GM19372 (cell line): Measurements from ENCODE around the gene THSD8.

Source experiments
- ATAC-seq: cut with Tn5 transposase; IDR thresholded peaks from one replicate; pipeline ENCODE4 v1.9.1; 2021; ENCODE audit warnings: mild to moderate bottlenecking, low read depth, moderate library complexity; ENCODE audit not compliant: unreplicated experiment

THSD8 gene

DNA sequence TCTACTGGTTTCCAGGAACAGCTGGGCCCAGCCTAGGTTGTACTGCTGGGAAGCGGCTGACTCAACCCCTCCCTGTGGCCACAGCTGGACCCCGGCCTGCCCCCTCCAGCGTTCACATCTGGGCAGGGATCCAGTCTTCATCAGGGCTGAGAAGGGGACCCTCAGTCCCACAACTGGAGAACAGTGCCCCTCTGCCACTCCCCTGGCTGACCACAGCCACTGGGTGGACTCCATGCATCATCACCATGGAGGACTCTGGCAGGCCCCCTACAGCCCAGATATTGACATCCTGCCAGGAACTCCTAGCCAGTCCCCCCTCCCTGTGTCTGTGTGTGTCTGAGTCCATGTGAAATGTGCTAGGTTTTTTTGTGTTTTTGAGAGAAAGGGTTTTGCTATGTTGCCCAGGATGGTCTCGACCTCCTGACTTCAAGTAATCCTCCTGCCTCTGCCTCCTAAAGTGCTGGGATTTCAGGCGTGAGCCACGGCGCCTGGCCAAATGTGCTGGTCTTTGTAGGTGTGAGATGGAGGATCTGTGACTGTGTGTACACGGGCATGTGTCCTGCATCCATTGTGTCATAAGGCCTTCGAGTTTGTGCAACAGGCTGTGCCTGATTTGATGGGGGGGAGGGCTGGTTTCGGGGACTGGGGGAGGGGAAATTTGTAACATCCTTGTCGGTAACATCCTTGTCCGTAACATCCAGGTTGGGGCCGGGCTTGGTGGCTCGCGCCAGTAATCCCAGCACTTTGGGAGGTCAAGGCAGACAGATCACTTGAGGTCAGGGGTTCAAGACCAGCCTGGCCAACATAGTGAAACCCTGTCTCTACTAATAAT, 22.5 kb upstream of the THSD8 start:
- no peak for ATAC-seq

DNA sequence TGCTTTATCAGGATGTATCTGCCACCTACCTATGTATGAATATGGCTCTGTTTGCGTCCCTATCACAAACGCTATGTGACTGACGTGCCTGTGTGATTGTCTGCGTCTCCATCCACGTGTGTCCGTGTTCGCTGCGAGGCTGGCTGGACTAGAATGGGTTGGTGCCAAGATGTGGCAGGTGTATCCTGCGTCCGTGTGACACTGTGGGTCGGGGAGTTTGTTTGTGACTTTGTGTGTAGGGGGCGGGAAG, 19.8 kb upstream of the THSD8 start:
- no peak for ATAC-seq

DNA sequence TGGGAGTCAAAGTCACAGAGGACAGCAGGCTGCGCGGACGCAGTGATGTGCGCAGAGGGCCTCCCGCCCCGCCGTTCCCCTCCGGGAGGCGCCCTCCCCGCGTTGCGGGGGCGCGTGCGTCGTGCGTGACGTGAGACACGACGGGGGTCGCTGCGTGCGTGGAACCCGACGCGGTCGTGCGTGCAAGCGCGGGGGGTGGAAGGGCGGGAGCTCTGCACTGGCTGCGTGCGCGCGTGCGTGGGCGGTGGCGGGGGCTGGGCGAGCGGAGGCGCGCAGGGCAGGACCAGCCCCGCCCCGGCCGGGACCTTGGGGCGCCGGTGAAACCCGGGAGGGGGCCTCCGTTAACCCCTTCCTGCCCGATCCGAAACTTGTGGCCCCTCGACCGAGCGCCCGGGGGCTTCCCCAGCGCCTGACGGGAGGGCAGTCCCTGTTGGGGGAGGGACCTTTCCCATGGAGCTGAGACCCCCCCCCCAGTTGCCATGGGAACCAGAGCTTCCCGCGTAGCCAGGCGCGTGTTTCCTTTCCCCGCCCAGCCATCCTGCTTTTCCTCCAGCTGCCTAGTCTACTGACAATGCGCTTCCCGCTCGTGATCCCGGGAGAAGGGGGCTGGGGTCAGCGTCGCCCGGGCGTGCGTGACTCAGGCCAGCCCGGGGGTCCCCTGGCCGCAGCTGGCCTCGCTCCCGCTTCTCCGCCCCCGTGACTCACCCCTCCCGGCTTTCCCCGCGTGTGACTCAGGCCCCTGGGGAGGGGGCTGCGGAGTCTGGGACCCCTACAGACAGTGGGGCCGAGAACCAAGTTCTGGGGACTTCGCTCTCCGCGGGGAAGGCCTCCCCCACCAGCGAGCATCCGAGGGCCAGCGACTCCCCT, 19.2 kb upstream of the THSD8 start:
- peak; percentile 47 for ATAC-seq

DNA sequence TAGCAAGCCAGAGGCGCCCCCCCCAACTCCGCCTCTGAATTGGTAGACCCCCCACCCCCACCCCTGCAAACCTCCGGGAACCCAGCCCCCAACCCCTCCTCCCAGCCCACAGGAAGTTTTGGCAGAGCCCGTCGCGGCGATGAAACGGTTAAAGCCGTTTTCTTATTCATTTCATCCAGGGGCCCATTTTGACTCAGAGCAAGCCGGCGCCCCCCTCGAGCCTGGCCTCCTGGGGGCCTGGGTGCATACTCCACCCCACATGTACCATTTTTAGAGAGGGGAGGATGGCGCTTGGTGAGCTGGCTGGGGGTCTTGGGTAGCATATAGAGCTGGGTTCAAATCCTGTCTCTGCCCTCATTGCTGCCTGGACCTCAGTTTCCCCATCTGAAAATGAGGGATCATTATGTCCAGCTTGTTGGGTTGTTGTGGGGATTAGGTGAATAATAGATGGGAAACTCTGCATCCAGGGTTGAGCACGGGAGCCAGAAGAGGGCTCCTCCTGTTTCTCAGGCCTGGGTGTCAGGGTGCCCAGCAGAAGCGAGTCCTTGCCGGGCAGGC, 18.5 kb upstream of the THSD8 start:
- ATAC-seq, result no peak

DNA sequence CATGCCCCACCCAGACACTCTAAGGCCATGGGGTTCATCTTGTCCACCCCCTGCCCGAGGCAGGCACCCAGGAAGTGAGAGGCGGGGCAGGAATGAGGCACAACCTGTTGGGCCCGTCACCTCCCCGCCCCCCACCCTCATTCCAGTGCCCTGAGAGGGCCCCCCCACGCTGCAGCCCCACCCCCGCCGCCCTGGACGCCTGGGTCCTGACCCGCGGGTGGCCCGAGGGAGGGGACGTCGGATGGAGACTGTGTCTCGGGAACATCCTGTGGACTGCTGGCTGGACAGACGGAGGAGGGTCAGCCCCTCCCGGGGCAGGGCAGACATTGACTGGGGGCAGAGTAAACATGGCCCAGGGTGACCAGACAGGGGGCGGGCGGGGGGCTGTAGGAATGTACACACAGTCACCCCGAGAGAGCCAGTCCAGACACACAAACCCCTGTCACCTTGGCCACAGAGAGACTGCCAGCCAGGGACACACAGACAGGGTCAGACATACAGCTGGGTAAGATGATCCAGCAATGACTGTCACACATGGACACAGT, 17.9 kb upstream of the THSD8 start:
- no peak for ATAC-seq

DNA sequence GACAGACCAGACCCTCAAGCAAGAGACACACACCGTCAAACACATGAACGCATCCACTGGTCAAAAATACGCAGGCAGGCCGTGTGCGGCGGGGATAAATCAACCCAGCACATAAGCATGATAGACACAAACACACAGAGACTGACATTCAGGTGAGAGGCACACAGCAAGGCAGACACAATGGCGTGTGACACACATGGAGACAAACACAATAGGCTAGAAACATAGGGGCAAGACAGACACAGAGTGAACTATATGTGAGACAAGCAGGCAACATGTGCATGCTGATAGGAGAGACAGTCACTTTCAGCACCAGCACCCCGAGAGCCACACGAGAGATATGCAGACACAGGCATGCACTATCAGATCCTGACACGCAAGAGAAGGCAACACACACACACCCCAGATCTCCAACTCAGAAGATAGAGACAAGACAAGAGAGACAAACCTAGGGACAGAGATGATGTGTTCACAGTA, 17.4 kb upstream of the THSD8 start:
- ATAC-seq, result no peak

DNA sequence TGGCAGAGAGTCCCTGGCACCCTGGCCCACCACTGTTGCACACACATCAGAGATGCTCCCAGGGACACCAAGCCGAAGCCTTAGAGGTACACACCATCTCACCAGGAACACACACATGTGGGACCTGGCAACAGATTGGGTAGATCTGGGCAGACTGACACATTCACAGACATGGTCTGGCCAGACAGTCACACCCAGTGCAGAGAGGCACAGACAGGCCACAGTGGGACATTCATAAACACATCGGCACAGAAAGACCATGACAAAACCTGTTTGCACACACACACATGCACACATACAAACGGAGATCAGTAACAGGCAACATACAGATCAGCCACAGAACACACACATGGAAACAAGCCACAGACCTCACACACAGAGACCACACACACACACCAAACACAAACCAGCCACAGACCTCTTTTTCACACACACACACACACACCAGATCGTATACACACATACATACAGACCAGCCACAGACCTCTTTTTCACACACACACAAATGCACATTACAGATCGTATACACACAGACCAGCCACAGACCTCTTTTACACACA, 16.9 kb upstream of the THSD8 start:
- ATAC-seq, result no peak

DNA sequence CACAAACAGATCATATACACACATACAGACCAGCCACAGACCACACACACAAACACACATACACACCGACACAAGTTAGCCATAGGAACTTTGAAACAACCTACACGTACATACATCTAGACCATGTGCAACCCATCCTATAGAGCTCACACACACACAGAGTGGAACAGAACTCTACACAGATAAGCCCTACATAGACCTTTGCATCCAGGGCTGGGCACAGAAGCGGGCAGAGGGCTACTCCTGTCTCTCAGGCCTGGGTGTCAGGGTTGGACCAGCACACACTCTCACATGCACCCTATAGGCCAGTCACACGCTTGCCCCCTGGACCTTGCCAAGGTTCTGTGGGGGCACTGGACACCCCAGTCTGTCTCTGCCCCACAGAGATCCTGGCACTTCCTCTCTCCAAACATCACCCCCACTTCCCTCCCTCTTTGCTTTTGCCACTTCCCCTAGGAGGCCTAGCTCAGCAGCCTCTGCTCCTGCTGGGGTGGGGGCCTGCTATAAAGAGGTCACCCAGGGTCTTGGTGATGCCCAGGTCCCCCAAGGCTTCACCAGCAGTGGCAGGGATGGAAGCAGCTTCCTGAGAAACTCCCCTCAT, 16.3 kb upstream of the THSD8 start:
- no peak for ATAC-seq

DNA sequence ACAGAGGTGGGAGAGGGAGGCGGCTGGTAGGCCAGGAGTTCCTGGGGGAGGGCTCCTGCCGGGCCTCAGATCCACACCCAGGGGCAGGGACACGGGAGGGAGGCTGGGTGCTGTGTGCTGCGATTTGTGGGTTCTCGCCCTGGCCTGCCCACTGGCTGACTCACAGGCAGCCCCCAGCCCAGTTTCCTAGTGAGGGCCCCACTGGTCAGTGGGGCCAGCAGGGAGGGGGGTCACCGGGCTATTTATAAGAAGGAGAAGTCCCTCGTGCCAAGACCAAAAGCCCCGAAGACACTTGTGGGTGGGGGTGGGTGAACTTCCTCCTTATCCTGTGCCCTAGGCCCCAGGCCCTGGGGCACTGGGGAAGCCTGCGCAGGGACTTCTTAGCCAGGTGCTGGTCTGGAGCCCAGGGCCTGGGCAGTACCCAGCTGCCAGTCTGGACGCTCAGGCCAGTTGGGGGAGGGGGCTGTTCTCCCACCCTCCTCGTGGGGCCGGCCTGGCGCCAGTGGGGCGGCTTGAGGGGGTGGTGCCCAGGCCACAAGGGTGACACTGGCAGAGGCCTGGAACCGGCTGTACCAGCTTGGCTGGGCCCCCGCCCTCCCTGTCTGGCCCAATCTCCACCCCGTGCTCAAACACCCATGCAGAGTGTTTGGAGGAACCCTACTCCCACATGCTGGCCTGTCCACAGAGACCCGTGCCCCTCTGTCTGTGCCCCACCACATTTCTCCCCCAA, 15.6 kb upstream of the THSD8 start:
- ATAC-seq, result no peak

DNA sequence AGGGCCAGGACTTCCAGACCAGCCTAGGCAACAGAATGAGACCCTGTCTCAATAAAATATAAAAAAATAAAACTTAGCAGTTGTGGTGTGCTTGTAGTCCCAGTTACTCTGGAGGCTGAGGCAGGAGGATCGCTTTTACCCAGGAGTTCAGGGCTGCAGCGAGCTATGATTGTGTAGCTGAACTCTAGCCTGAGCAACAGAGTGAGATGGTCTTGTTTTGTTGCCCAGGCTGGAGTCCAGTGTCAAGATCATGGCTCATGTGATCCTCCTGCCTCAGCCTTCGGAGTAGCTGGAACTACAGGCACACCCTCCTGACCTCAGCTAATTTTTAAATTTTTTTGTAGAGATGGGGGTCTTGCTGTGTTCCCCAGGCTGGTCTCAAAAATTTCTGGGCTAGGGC, 14.9 kb upstream of the THSD8 start:
- ATAC-seq, result no peak

DNA sequence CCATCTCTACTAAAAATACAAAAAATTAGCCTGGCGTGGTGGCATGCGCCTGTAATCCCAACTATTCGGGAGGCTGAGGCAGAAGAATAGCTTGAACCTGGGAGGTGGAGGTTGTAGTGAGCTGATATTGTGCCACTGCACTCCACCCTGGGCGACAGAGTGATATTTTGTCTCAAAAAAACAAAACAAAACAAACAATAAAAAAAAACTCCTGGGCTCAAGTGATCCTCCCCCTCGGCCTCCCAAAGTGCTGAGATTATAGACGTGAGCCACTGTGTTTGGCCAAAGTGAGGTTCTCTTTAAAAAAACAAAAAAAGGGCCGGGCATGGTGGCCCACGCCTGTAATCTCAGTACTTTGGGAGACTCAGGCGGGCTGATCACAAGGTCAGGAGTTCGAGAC, 14.4 kb upstream of the THSD8 start:
- no peak for ATAC-seq

DNA sequence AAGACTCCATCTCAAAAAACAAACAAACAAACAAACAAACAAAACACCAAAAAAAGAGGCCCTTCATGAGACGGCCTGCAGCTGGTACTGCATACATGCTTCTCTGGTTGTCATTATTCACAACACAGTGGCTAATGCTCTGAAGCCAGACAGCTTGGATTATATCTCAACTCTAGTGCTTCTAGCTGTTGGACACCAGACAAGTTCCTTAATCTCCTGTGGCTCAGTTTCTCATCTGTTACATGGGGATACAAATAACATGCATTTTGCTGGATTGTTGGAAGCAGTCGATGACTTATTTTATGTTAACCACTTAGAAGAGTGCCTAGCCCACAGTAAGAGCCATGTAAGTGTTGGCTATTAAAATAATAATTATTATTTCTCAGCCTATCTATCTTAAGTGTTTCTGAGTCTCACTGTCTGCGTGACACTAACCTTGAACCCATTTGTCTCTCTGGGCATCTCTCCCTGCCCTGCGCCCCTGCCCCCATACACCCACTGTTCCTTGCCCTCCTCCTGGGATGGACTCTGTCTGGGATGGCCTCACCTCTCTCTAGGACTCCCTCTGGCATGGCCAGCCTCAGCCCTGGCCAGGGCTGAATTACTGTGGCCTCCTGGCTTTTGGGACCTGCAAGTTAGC, 13.7 kb upstream of the THSD8 start:
- ATAC-seq, result no peak

DNA sequence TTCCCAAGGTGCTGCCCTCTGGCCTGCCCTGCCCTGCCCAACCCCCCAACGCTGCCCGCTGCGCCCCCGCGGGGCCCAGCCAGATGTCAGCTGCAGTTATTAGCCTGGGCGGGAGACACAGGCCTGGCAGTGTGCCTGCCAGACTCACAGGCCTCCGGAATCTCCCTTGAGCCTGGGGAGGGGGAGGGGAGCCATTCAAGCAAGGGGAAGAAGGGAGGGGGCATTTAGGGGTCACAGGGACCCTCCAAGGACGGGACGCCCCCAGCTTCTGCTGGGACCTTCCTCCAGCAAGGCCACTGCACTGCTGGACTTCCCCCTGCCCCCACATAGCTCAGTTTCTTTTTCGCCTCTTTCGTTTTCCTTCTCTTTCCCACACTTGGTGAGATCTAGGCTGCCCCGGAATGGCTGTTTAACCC, 13.2 kb upstream of the THSD8 start:
- no peak for ATAC-seq

DNA sequence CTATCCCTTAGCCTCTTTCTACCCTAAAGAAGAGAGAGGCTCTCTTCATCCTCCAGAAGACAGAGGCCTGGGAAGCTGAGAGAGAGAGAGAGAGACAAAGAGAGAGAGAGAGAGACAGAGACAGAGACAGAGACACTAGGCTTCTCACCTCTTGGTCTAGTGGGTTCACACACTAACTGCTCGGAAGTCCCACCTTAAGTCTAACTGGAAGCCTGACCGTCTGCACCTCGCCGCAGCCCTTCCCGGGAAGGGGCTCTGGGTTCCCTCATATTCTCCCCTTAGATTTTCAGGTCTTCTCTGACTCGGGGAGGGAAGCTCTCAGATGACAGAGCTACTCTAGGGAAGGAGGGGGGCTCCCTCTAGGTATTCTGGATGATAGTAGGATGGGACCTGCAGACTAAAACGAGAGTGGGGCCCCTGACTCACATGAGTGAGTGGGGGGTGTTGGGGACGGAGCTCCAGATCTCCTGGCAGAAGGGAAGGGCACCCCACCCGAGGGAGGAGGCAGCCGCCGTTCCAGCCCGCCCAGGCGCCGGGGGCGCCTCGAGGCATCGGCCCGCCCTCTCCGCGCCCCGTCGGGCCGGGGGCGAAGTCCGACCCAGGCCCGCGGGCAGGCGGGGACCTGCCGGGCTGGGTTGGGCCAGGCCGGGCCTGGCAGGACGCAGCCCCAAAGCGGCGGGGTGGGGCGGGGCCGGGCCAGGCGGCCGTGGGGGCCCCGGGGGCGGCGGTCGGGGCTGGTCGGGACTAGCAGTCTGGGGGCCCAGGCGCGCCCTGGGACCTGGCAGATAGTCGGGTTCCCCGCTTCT, 12.6 kb upstream of the THSD8 start:
- no peak for ATAC-seq

DNA sequence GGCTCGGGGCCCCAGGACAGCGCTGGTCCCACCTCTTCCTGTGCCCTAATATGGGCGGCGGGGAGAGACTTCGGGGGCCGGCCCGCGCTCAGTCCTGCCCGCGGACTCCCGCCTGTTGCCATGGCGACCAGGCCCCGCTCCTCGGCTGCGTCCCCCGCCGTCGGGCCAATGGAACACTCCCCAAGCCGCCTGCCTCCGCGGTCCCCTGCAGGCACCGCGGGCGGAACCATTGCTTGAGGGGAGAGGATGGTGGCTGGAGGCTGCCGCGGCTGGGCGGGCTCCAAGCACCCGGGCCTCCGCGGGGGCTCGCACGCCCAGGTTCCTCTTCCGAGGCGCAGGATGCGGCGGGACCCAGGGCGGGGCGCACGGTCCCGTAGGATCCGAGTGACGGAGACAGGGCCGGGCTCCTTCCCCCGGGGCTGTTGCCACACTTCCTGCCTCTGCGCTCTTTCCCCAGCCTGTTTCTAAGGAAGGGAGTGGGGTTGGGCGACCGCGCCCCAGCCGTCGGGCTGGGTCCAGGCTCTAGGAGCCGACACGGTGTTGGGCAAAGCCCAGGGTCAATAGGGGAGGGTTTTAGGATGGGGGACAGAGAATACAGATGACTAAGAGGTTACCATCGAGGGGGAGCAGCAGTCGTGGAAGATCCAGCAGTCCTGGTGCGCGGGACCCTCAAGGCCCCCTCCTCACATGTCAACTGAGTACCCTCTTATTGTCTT, 11.8 kb upstream of the THSD8 start:
- peak; percentile 36 for ATAC-seq

DNA sequence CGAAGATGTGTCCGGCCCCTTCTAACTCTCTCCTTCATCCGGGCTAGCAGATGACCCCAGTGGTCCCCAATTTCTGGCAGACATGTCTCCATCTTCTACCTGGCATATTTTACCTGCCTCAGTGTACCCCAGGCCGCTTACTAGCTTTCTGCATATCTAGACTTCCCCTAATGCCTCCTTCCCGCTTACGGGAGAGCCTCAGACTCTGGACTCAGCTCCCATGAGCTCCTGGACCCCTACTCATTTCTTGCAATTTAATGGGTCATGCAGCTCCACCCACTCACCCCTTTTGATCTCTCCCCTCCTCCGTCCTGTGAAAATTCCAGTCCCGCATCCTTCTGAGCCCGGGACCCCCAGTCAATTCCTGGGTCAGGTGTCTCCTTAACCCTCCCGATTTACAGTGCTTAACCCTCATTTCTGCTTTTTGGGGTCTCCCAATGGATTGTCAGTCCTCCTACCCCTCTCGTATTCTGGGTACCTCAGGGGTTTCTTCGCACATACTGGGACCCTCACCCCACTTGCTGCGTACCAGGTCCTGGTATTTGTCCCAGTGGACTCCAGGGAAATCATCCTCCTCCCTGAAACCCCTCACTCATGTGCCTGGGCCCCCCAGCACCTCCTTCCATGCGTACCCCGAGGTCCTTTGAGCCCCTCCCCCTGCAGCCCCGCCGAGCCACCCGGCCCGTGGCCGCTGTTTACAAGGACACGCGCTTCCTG, 11.1 kb upstream of the THSD8 start:
- ATAC-seq, result no peak

DNA sequence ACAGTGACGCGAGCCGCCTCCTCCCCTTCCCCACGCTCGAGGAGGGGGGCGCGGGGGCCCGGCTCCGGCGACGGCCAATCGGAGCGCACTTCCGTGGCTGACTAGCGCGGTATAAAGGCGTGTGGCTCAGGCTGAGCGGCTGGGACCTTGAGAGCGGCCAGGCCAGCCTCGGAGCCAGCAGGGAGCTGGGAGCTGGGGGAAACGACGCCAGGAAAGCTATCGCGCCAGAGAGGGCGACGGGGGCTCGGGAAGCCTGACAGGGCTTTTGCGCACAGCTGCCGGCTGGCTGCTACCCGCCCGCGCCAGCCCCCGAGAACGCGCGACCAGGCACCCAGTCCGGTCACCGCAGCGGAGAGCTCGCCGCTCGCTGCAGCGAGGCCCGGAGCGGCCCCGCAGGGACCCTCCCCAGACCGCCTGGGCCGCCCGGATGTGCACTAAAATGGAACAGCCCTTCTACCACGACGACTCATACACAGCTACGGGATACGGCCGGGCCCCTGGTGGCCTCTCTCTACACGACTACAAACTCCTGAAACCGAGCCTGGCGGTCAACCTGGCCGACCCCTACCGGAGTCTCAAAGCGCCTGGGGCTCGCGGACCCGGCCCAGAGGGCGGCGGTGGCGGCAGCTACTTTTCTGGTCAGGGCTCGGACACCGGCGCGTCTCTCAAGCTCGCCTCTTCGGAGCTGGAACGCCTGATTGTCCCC, 10.4 kb upstream of the THSD8 start, which contains the start of gene JUNB:
Gene JUNB, plus strand, starts transcription at position 142 of the 706 bp plus-strand sequence. Its CDS starts 286 bp downstream, at position 428.
- ATAC-seq, result peak; percentile 25
